GM06990 (cell line): ENCODE measurements around the gene BET1L.

Experiments used
- DNase-seq: peaks from one replicate; pipeline ENCODE4 v3.0.0-alpha.2; 2011; ENCODE audit not compliant: insufficient read length; ENCODE audit errors: extremely low read depth
- H3K27me3 ChIP-seq: replicated peaks from 2 replicates; pipeline ENCODE4 v1.6.0; 2011; ENCODE audit warnings: low read length; ENCODE audit not compliant: control insufficient read depth, insufficient read depth
- H3K36me3 ChIP-seq: 2 replicates; pipeline ENCODE4 v1.5.1; 2011; ENCODE audit warnings: low read length; ENCODE audit not compliant: control insufficient read depth, insufficient read depth
- H3K4me3 ChIP-seq: replicated peaks from 2 replicates; pipeline ENCODE4 v1.5.1; 2011; ENCODE audit warnings: low read depth, mild to moderate bottlenecking, control low read depth, low read length
- CTCF ChIP-seq: IDR thresholded peaks from 2 replicates; pipeline ENCODE4 v1.5.1; 2011; ENCODE audit warnings: low read length, control low read depth, mild to moderate bottlenecking, inconsistent platforms; ENCODE audit not compliant: insufficient read depth, poor library complexity, severe bottlenecking

Gene BET1L

GRCh38 chr11:207208-207862, at the start of gene BET1L, which contains the start of gene RIC8A:
Gene BET1L (minus strand): TSS chr11:207399. CDS start chr11:207321, 78 bp downstream.
Gene RIC8A (plus strand): TSS chr11:207708. CDS start chr11:208855, 1,147 bp downstream.
- peak within 1 kb of the TSS; percentile 96 for H3K4me3 ChIP-seq
- no peaks in the 10 kb centered on the region for H3K27me3 ChIP-seq
- no peak for TF ChIP-seq CTCF
- DNase-seq, result peak; percentile 98
- H3K36me3 ChIP-seq, result peaks cover 48% of the 10 kb centered on the region

GRCh38 chr11:255816-256215, 48.6 kb upstream of the BET1L start:
- Histone ChIP-seq H3K36me3 (peaks cover 21% of the 10 kb centered on the region), H3K27me3 (no peaks in the 10 kb centered on the region), H3K4me3 (no peak overlapping the region)
- TF ChIP-seq CTCF, result no peak
- DNase-seq, result no peak

- no peak for TF ChIP-seq CTCF
- Histone ChIP-seq H3K4me3 (no peak overlapping the region), H3K36me3 (peaks cover 27% of the 10 kb centered on the region), H3K27me3 (no peaks in the 10 kb centered on the region)
- DNase-seq, result no peak
Observed at GRCh38 chr11:255176-255575, 48.0 kb upstream of the BET1L start.

- Histone ChIP-seq H3K27me3 (no peaks in the 10 kb centered on the region), H3K36me3 (peaks cover 29% of the 10 kb centered on the region), H3K4me3 (no peak overlapping the region)
- TF ChIP-seq CTCF, result no peak
- no peak for DNase-seq
Observed at GRCh38 chr11:253886-254270, 46.7 kb upstream of the BET1L start.

GRCh38 chr11:253160-253885, 46.1 kb upstream of the BET1L start:
- Histone ChIP-seq H3K27me3 (no peaks in the 10 kb centered on the region), H3K4me3 (no peak overlapping the region), H3K36me3 (peaks cover 32% of the 10 kb centered on the region)
- DNase-seq, result no peak
- no peak for TF ChIP-seq CTCF
